Inflammatory macrophage (primary cell): ENCODE measurements around the gene PRDM15.

Experiments used
- DNase-seq, 2 donors: peaks; one replicate each; pipeline ENCODE4 v3.0.0-alpha.2; 2020 to 2022
- total RNA-seq, 18 experiments: gene quantifications; one replicate each; lab custom pipeline; 2026; ENCODE audit warnings: mixed read lengths in 6 of 18, inconsistent platforms in 2 of 18; lab: John Stamatoyannopoulos, UW

PRDM15 gene, protein sequence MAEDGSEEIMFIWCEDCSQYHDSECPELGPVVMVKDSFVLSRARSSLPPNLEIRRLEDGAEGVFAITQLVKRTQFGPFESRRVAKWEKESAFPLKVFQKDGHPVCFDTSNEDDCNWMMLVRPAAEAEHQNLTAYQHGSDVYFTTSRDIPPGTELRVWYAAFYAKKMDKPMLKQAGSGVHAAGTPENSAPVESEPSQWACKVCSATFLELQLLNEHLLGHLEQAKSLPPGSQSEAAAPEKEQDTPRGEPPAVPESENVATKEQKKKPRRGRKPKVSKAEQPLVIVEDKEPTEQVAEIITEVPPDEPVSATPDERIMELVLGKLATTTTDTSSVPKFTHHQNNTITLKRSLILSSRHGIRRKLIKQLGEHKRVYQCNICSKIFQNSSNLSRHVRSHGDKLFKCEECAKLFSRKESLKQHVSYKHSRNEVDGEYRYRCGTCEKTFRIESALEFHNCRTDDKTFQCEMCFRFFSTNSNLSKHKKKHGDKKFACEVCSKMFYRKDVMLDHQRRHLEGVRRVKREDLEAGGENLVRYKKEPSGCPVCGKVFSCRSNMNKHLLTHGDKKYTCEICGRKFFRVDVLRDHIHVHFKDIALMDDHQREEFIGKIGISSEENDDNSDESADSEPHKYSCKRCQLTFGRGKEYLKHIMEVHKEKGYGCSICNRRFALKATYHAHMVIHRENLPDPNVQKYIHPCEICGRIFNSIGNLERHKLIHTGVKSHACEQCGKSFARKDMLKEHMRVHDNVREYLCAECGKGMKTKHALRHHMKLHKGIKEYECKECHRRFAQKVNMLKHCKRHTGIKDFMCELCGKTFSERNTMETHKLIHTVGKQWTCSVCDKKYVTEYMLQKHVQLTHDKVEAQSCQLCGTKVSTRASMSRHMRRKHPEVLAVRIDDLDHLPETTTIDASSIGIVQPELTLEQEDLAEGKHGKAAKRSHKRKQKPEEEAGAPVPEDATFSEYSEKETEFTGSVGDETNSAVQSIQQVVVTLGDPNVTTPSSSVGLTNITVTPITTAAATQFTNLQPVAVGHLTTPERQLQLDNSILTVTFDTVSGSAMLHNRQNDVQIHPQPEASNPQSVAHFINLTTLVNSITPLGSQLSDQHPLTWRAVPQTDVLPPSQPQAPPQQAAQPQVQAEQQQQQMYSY
- total RNA-seq = 3.0 to 17.8 (median 8.8) reads per million in 18 experiments

DNA sequence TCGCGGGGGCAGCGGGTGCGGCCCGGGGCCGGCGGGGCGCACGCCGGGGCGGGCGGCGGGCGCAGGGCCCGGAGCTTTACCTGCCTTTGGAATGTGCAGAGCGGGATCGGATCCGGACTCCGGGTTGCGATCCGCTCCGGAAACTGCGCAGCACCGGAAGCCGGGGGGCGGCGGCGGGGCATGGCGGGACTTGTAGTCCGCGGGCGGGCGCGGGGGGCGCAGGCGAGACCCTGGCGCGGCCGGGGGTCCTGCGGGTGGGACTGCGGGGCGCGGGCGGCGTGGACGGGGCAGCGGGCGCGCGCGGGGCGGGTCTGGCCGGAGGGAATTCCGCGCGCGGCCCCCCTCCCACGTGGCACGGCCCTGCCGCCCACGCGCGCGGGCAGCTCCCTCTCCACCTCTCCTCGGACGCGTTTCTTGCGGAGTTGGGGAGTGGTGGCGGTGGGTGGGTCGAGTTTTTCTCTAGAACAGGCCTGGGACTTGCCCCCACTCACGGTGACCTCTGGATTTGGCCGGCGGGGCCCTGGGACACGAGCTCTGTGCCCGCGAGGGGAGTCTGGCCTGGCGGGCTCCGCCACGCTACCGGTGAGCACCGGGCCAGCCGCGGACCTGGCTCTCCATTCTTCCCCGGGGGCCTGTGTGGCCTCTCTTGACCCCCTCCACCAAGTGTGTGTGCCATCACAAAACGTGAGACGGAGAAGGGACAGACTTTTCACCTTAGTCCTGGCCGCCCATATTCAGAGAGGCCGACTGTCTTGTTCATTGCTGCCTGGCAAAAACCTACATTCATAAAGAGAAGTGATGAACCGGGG lies at the start of gene PRDM15:
TSS of gene PRDM15 (minus strand) at position 155 of the 809 bp plus-strand sequence. CDS start 18,981 bp downstream, outside the sequence.
- DNase-seq = peak; percentile 64 to 83

DNA sequence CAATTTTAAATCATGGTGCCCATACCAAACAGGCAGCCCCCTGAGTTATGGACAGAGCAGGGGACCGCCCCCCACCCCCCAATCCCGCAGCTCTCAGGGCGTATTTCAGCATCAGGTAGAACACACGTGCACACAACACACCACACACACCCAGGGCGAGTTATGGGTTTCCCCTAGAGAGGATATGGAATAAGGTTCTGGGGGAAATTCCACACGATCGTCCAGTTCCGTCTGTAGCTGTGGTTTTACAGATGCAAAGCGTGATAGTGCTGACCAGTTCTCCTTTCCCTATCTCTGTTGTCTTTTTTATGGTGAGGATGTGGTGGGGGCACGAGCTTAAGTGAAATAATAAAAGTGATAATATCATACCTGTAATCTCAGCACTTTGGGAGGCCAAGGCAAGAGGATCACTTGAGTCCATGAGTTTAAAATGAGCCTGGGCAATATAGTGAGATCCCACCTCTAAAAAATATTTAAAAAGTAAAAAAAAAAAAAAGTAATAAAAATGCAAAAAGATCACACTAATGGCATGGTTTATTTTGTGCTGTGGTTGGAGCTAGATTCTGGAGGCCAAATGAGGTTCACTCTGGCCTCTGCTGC lies 49.6 kb upstream of the PRDM15 start:
- DNase-seq = peak; percentile 64 to 72

DNA sequence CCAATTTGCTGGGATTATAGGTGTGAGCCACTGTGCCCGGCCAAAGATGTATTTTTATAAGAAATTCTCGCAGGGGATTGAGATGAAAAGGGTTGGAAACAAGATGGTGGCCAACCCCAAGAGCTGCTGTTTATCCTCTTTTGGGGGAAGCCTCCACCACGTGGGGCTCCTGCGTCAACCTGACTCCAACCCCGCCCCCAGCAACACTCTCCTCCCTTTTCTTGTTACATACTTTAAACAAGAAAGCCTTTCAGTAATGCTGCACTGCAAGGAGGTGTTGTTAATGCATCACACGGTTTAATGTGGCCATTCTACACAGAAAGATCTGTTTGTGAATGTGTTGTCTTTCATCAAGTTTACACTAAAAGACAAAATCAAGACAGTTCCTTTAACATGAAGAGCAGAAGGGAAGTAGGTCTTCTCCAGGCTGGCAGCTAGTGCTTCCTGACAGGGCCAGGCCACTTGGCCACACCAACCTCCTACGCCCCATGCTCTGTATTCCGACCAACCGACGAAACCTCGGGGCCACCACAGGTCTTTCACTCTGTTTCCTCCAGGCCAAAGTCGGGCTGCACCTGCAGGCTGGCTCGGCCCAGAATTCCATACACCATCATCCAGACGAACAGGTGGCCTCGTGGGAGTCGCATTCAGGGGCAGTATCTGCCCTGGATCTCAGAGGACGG lies 48.7 kb upstream of the PRDM15 start:
- DNase-seq = peak; percentile 74 to 85

DNA sequence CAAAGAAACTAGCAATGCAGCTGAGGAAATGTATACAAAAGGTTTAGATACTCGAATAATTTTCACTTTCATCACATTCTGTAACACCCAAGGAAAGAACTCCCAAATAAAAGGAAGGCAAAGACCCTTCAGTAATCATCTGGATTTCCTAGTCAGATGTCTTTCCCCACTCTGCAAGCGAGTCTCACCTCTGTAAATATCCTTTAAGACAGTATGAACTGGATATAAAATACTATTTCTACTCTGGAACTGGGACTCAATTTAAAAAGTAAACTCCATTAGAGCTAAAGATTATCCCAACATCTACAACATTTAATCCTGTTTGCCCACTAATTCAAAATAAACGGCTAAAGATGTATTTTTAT lies 47.6 kb upstream of the PRDM15 start:
- no peak for DNase-seq

DNA sequence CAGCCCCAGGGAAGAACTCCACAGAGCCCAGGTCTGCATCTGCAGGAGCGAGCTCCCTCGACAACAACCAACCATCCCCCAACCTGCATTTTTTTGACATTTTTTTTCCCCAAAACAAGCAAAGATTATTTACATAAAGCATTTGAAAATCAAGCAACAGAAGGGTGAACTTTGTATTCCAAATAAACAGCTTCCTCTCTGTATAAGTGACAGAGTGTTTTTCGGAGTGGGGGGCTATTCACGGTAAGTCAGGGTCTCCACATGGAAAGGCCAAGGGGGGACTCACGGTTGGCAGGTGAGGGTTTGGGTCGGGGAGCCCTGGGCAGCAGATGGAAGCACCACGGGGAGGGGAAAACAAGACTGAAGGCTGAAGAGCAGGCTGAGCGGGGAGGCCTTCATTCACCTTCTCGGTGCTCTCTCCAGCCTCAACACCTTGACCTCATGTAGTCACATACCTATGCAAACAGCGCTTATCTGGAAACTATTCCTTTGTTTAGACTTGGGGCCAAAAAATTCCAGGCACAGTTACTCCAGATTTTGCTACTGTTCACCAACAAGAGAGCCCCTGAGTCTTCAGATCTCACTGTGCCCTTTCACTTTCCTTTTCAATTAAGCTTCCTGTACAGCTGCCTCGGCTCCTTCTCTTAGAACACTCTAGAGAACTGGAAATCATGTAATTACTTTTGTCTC lies 47.1 kb upstream of the PRDM15 start:
- DNase-seq = peak; percentile 27 to 30

DNA sequence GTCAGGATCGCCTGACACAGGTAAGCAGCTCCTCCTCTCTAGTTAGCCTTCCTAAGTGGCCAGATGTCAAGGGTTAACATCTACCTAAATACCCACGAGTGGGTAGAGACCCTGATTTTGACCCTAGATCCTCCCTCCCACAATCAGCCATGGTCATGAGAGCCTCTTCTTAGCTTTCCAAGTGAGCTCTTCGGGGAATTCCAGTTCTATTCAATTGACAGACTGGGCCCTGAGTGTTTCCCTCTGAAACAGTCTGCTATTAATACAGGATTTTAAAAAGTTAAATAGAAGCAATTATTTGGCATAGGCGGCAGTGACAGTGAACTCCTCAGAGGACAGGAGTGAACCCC lies 46.6 kb upstream of the PRDM15 start:
- DNase-seq = no peak

DNA sequence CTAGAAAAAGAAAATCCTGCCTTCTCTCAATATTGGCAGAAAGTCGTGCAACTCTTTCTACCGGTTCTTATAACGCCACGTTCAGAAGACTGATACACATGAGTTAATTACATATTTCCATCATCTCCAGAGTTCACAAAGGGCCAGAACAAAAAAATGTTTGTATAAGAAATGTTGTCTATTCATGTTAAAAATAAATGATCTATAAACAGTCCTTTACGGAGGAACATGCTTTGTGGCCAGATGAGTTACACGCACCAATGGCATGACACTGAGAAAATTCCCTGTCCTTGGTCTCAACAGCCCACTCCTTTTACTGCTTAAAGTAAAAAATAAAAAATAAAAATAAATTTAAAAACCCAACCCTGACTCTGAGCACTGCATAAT lies 45.2 kb upstream of the PRDM15 start:
- no peak for DNase-seq

DNA sequence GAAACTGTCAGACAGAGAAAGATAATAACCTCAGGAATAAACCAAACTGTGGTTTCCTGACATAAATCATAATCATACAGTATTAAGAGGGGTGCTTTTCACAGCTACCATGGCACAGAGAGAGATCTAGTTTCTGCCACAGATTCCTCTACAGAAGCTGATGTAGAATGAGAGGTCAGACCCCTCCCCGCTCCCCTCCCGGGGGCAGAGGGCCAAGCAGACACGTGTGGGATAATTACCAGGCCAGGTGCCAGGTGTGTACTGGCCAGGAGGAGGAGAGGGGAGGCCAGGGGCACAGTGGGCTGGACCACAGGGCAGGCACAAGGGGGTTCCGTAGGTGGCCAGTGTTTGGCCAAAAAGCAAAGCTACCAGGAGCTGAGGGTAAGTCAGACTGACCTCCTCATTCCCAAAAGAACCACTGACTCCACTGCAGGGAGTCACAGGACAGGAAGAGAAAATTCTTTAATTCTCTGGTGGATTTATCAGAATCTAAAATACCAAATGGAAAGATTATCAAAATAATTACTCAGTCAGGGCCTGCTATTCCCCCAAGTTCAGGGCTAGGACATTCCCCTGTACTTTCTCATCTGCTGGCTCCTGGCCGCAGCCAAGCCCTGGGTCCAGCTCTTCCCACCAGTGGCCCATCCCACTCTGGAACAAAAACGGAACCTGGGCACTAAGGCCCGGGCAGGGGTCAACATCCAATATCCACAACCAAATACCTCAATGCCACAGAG lies 44.7 kb upstream of the PRDM15 start:
- no peak for DNase-seq

DNA sequence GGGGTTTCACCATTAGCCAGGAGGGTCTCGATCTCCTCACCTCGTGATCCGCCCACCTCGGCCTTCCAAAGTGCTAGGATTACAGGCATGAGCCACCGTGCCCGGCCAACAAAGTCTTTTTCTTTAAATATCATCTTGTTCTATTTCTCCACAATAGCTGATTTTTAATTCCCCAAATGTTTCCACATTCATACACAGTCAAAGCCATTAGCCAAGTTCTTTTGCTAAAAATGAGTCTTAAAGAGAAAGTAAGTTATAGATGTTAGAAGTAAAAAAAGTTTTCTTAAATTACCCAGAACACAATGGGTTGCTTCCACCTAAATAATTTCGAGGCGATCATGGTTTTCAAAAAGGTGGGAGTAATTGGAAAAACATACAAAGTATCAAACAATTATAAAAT lies 44.0 kb upstream of the PRDM15 start:
- DNase-seq = no peak

DNA sequence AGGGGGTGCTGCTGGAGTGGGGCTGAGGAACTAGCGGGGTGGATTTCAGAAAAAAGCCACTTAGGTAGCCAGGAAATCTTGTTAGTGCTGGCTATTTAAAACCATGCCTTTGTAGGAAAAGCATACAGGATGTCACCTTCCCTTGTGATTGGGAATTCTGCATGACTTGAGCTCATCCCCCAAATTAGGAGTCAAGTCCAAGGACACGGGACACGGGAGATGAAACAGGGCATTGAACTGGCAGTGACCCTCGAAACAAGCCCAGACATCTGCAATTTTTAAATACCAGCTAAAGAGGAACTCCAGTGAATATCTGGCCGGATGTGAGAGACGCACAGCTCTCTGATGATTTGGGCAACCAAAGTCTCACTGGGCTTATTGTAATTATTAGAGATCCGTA lies 41.9 kb upstream of the PRDM15 start:
- DNase-seq = peak; percentile 50 to 58

DNA sequence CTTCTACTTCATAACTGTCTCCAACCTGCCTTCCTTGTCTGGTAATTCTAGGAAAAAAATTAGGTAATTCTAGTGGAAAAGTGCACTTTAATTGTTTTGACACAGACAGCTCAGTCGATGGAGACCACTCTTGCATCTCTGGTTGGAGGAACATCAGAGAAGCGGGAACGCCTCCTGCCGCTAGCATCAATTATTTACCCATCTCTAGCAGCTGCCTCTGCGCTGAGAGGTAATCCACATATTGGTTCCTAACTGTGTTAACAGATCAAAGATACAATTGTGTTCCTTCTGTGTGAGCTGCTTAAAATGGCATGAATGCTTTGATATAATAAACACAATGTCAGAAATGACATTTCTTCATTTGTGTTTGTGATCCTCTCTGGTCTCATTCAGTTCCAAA lies 41.3 kb upstream of the PRDM15 start:
- no peak for DNase-seq

DNA sequence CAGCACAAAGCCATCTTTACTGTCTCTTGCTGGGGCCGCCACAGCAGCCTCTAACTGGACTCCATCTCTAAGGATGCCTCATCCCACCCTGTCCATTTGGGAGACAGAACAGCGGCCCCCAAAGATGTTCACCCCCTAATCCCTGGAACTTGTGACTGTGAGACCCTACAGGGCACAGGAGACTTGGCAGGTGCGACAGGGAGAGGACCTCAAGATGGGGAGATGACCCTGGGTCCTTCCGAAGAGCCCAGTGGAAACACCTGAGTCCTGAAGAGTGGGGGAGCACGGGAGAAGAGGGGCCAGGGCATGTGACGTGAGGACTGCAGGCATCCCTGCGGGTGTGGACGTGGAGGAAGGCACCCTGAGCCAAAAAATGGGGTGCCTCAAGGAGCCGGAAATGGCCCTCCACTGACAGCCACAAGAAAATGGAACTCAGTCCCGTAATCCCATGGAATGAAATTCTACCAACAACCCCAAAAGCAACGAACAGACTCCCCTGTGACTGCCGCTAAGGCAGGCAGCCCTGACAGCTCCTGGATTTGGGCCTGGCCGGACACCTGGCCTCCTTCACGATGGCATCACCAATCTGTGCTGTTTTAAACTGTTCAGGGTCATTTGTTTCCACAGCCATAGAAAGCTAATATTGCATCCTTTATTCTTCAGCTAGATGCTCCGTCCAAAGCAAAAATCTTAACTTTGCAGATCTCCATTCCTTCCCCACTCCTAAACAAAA lies 40.7 kb upstream of the PRDM15 start:
- no peak for DNase-seq

DNA sequence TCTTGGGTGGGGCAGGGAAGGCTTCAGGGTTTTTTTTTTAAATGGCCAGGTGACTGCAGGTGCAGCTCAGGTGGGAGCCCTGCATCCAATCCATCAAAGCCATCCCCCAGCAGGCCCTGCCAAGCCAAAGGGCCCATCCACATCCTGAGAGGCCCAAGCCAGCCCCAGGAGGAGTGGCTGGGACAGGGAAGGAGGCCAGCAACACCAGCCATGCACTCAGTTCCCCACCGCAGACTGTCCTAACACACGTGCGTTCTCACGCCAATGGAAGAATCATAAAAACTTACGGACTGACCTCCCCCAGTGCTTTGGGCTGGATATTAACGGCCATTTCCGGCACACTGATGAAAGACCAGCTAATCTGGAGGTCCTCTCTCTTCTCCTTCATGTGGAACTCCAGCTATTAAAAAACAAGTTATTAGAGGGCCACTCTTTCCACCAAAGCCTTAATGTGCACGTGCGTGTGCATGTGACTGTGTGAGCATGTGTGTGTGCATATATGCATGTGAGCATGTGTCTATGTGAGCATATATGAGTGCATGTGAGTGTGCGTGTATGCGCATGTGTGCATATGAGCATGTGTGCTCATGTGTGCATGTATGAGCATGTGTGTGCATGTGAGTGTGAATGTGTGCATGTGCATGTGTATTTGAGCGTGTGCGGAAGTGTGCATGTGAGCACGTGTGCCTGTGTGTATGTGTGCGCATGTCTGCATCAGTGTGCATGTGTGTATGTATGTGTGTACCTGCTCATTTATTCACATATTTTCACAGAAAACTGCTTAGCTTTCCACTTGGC lies 39.6 kb upstream of the PRDM15 start:
- no peak for DNase-seq

DNA sequence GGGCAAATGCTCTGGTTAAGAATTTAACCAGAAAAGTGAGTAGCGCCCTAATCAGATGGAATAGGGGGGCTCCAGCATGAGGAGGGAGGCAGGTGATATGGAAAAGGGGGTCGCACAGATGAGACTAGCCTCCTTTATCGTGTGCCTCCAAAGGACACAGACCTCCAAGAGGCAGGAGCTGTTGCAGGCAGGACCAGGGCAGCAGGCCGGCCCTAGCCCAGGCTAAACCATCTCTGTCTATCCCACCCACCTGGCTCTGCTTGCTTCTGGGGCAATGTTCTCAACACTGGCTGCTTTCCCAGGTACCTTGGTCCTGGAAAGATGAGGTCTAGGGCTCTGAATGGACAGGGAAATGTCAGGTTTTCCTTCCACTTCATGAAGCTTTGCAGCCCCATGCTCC lies 38.4 kb upstream of the PRDM15 start:
- no peak for DNase-seq

DNA sequence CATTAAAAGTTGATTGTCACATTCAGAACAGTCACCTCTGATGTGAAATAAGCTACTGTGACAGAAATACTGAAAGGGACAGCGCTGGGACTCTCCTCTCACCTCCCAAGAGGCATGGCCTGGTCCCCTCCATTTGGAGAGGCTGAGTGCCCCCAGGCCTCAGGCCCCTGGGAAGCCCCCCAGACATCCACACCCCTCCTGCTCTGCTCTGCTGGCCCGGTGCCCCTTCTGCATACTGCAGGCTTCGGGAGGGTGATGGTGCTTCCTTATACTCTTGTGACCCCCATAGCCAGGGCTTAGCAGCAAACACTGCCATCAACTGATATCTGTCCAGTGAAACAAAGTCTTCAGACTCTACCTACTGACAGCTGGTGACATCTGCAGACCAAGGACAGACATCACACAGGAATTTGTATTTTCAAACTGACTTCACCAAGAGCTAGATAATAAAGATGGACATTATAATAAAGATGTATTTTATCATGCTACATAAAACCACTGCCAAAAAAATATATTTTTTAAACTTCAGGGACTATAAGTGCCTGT lies 37.8 kb upstream of the PRDM15 start:
- DNase-seq = no peak

DNA sequence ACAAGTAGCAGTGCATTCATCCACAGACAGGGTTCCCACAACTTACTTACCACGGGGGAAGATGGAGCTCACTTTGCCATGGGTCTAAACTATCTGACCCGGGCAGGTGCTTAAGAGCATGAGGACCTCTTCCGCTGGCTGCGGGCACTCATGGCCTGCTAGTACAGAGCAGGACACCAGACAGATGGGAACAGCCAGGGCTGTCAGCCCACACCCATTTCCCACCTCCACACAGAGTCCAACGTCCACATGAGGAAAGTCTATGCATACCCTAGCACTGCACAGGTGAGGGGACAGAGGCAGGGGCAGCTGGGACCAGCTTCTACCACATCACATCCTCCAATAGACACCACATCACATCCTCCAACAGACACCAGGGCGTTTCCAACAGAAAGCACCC lies 35.8 kb upstream of the PRDM15 start:
- DNase-seq = no peak

DNA sequence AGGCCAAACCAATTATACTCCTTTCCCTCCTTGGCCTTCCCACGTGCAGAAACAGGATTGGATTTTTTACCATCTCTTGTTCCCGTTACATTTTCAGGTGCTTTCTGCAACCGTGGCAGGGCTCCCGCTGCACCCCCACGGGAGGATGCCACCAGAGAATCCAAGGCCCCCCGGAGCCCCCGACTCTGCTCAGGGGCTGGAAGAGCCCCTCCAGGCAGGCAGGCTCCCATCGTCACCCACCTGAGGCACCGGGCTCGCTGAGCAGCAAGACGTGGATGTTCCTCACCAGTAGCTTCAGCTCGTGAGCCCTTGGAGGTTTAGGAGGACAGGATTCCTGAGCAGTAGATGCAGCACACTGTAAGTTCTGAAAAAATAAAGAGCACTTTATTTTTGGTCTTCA lies 35.2 kb upstream of the PRDM15 start:
- no peak for DNase-seq

DNA sequence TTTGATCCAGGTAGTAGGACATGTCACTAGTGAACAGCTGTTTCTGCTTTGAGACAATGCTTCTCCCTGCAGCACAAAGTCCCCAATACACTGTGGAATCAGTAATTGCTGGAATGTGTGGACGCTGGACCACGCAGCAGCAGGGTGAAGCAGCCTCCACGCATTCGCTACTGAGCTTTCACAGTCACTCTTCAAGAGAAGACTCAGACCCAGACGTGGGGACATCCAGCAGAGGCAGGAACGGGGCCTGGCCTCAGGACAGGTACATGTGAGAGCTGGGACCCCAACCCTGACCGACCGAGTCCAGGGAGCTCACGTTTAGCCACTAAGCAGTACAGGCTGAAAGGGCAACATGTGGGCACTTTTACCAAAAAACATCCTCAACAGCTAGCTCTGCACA lies 34.1 kb upstream of the PRDM15 start:
- DNase-seq = no peak
